Transverse colon (tissue), 4 donors: ENCODE measurements around the gene CDR2. TPM values are rescaled to one million over a fixed set of nuclear protein-coding genes. Genes with fewer than 3 reads are reported as not detected.

ENCODE experiments used
- DNase-seq: peaks from one replicate; pipeline ENCODE4 v3.0.0-alpha.2; 2019
- H3K27ac ChIP-seq, 4 donors: fragments of 200-600 bp; sonication (generic); 2 replicates each; pipeline ENCODE4 v1.5.1; 2016 to 2018; ENCODE audit warnings: inconsistent platforms in 4 of 4
- H3K27me3 ChIP-seq: fragments of 200-600 bp; sonication (generic); 2 replicates; pipeline ENCODE4 v1.5.1; 2017; ENCODE audit warnings: inconsistent platforms
- H3K36me3 ChIP-seq, 4 donors: fragments of 200-600 bp; sonication (generic); 2 replicates each; pipeline ENCODE4 v1.5.1; 2017 to 2019; ENCODE audit warnings: inconsistent platforms in 4 of 4
- H3K4me1 ChIP-seq, 4 donors: fragments of 200-600 bp; sonication (generic); 2 replicates each; pipeline ENCODE4 v1.5.1; 2017 to 2020; ENCODE audit warnings: inconsistent platforms in 4 of 4
- H3K4me3 ChIP-seq, 4 donors: fragments of 200-600 bp; sonication (generic); 1 replicate in 1 of 4; 2 replicates in 3 of 4; pipeline versions ENCODE4 v1.5.1 to v1.6.1; 2017 to 2019; ENCODE audit warnings: inconsistent platforms in 4 of 4
- H3K9me3 ChIP-seq, 2 donors: fragments of 200-600 bp; sonication (generic); 2 replicates each; pipeline ENCODE4 v1.5.1; 2017 to 2019; ENCODE audit warnings: inconsistent platforms in 2 of 2
- EP300 ChIP-seq: sonication (generic); formaldehyde crosslinking; IDR thresholded peaks from one replicate; pipeline ENCODE4 v1.6.1; 2017; ENCODE audit warnings: antibody characterized with exemption, low read depth
- POLR2A ChIP-seq: fragments of 450-650 bp; IDR thresholded peaks from one replicate; pipeline ENCODE4 v1.6.1; 2016; ENCODE audit warnings: antibody characterized with exemption, mild to moderate bottlenecking, moderate library complexity
- POLR2AphosphoS5 ChIP-seq, 3 donors: sonication (generic); formaldehyde crosslinking; IDR thresholded peaks; one replicate each; pipeline ENCODE4 v1.6.1; 2016; ENCODE audit warnings: antibody characterized with exemption in 3 of 3
- WGBS, 2 donors: methylation state at CpG; one replicate each; pipeline ENCODE4 v1.1.5; 2018; ENCODE audit warnings: low coverage in 1 of 2; 5-methylcytosine and 5-hydroxymethylcytosine counted together
- in situ Hi-C, 4 donors: fragments of 200-750 bp; cut with MboI; loops; one replicate each; pipeline versions ENCODE4 v1.15.0 to v1.15.1; 2017; ENCODE audit warnings: low sequenced_read_pairs in 3 of 4, low pct_ligation_motif_present in 1 of 4, low pct_unique_long_range_greater_than_20kb in 1 of 4
- intact Hi-C: fragments of 100-400 bp; cut with DNase I; formaldehyde crosslinking; loops from one replicate; pipeline ENCODE4 v1.15.1; 2023; ENCODE audit warnings: low total_unique reads
- total RNA-seq, 4 donors: library from RNA; depleted of rRNA; stranded (reverse); fragments of >200 nt; gene quantifications; one replicate each; pipeline ENCODE4 v1.1.0, GENCODE V29; 2016
- TF ChIP-seq, protein P1 (sequence below), 5 experiments: fragments of 200-600 bp in 3 of 5; fragments of 450-650 bp in 2 of 5; sonication (generic) in 3 of 5; IDR thresholded peaks; 1 replicate in 2 of 5; 2 replicates in 3 of 5; pipeline ENCODE4 v1.5.1; 2016 to 2017; ENCODE audit warnings: antibody characterized with exemption in 5 of 5, inconsistent platforms in 3 of 5, mild to moderate bottlenecking in 2 of 5, moderate library complexity in 1 of 5

CDR2 gene
- total RNA-seq, 4 donors from 2014 or later, result 21.7 to 317 (median 24.1) TPM

DNA sequence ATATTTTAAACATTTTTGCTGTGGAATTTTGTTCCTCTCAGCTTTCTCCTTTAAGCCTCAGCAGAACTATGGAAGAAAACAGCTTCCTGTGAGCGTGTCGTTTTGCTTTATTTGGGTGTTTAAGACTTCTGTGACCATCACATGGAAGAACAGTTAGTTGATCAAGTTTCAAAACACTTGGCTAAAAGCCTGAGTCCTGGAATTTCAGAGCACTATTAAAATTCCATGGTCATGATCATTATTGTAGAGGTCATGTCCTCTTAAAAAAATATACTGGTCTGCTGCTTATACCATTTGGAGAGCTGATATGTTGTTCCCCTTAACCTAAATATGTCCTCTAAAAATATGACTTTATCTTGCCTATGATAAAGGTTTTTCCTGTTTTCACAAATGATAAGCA lies 12.6 kb upstream of the CDR2 start:
- no peak overlapping the region for H3K4me3 ChIP-seq
- H3K9me3 ChIP-seq, result no peaks in the 10 kb centered on the region
- H3K27ac ChIP-seq, result no peak overlapping the region
- 80% methylated on average over 2 of the region's 2 CpGs; no CpG with 5 or more reads in 1 of the 2 donors for WGBS, 2 donors
- in situ Hi-C loops, result no loop called here
- intact Hi-C loops, result no loop called here
- TF ChIP-seq, protein P1, sequence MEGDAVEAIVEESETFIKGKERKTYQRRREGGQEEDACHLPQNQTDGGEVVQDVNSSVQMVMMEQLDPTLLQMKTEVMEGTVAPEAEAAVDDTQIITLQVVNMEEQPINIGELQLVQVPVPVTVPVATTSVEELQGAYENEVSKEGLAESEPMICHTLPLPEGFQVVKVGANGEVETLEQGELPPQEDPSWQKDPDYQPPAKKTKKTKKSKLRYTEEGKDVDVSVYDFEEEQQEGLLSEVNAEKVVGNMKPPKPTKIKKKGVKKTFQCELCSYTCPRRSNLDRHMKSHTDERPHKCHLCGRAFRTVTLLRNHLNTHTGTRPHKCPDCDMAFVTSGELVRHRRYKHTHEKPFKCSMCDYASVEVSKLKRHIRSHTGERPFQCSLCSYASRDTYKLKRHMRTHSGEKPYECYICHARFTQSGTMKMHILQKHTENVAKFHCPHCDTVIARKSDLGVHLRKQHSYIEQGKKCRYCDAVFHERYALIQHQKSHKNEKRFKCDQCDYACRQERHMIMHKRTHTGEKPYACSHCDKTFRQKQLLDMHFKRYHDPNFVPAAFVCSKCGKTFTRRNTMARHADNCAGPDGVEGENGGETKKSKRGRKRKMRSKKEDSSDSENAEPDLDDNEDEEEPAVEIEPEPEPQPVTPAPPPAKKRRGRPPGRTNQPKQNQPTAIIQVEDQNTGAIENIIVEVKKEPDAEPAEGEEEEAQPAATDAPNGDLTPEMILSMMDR (IDR thresholded peaks at IDR 0.05), result no peak
- TF ChIP-seq POLR2AphosphoS5 (IDR thresholded peaks at IDR 0.05) (no peak), POLR2A (no peak), EP300 (no peak)
- DNase-seq, result no peak
- H3K4me1 ChIP-seq, result peaks cover 0 to 3% (median 1%) of the 10 kb centered on the region in 4 donors
- H3K27me3 ChIP-seq, result no peaks in the 10 kb centered on the region
- H3K36me3 ChIP-seq, result no peaks in the 10 kb centered on the region

DNA sequence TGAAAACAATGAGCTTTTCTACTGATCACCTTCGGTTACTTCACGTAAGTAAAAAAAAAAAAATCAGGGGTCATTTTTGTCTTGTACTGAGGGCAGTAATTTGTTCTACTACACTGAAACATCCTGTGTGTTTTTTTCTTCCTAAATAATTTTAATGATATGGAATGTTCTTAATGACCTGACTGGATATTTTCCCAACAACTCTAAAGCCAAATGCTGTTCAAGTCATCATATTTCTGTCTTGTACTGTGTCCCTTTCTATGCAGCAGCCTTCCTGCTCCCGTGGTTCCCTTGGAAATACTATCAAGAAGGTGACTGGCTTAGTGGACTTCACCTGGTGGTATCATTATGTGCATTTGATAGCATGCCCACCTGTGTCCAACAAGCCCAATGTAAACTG lies 10.8 kb upstream of the CDR2 start:
- no peaks in the 10 kb centered on the region for H3K36me3 ChIP-seq
- H3K27me3 ChIP-seq, result no peaks in the 10 kb centered on the region
- H3K27ac ChIP-seq, result no peak overlapping the region
- in situ Hi-C loops (no loop called here), intact Hi-C loops (no loop called here)
- H3K4me1 ChIP-seq, result peaks cover 0 to 3% (median 1%) of the 10 kb centered on the region in 4 donors
- TF ChIP-seq POLR2A, result no peak
- TF ChIP-seq, protein P1 (IDR thresholded peaks at IDR 0.05), result no peak
- no peak for TF ChIP-seq POLR2AphosphoS5 (IDR thresholded peaks at IDR 0.05)
- TF ChIP-seq EP300, result no peak
- DNase-seq, result no peak
- no peaks in the 10 kb centered on the region for H3K9me3 ChIP-seq
- H3K4me3 ChIP-seq, result no peak overlapping the region
- WGBS, 2 donors, result 92 to 94% methylated on average over 3 of the region's 3 CpGs

DNA sequence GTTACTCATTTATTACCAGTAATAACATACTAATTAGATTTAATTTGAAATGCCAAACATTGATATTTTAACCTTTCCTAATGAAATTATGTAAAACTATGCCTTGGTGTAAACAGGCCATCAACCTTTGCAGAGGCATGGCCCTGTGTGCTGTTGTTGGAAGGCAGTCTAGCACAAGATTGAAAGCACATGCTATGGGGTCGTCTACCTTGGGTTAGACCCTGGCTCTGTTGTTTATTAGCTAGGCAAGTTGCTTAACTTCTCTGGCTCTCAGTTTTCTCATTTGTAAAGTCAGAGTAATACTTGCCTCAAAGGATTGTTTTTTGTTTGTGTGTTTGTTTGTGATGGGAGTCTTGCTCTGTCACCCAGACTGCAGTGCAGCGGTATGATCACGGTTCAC lies 9.4 kb upstream of the CDR2 start:
- no peak for TF ChIP-seq EP300
- TF ChIP-seq POLR2A, result no peak
- TF ChIP-seq, protein P1 (IDR thresholded peaks at IDR 0.05), result no peak
- TF ChIP-seq POLR2AphosphoS5 (IDR thresholded peaks at IDR 0.05), result no peak
- no peak for DNase-seq
- no peak overlapping the region for H3K4me3 ChIP-seq
- H3K27ac ChIP-seq, result no peak overlapping the region
- intact Hi-C loops (no loop called here), in situ Hi-C loops (no loop called here)
- WGBS, 2 donors, result 86 to 95% methylated on average over 2 to 3 of the region's 3 CpGs
- H3K36me3 ChIP-seq, result no peaks in the 10 kb centered on the region
- peaks cover 0 to 3% (median 1%) of the 10 kb centered on the region in 4 donors for H3K4me1 ChIP-seq
- no peaks in the 10 kb centered on the region for H3K9me3 ChIP-seq
- no peaks in the 10 kb centered on the region for H3K27me3 ChIP-seq

DNA sequence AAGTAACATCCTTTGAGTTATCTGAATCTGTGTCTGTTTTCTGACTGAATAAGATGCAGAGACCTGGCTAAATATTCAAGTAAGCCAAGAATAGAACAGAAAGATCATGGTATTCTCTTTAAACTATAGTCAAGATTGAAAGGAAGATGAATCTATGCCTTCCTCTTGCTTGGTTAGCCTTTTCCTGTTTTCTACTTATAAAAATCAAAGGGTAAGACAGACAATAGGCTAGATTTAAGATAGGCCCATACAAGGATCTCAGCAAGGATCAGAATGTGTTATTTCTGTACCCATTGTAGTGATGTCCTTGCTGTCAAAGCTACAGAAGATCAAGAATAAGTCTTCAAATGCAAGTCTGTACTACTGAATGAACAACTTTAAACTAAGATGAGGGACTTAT lies 7.0 kb upstream of the CDR2 start:
- in situ Hi-C loops, result no loop called here
- no peak overlapping the region for H3K27ac ChIP-seq
- H3K4me3 ChIP-seq, result no peak overlapping the region
- DNase-seq, result no peak
- no peaks in the 10 kb centered on the region for H3K36me3 ChIP-seq
- no peaks in the 10 kb centered on the region for H3K4me1 ChIP-seq
- TF ChIP-seq, protein P1 (IDR thresholded peaks at IDR 0.05), result no peak
- no peak for TF ChIP-seq POLR2AphosphoS5 (IDR thresholded peaks at IDR 0.05)
- no peak for TF ChIP-seq EP300
- no peak for TF ChIP-seq POLR2A
- intact Hi-C loops, result no loop called here
- no peaks in the 10 kb centered on the region for H3K9me3 ChIP-seq
- no peaks in the 10 kb centered on the region for H3K27me3 ChIP-seq
